ENCODE measurements around the gene STX16. TPM values are rescaled to one million over a fixed set of nuclear protein-coding genes. Genes with fewer than 3 reads are reported as not detected.

STX16 gene
- total RNA-seq, 1 experiment from 2014 or later: 89.1 TPM

DNA sequence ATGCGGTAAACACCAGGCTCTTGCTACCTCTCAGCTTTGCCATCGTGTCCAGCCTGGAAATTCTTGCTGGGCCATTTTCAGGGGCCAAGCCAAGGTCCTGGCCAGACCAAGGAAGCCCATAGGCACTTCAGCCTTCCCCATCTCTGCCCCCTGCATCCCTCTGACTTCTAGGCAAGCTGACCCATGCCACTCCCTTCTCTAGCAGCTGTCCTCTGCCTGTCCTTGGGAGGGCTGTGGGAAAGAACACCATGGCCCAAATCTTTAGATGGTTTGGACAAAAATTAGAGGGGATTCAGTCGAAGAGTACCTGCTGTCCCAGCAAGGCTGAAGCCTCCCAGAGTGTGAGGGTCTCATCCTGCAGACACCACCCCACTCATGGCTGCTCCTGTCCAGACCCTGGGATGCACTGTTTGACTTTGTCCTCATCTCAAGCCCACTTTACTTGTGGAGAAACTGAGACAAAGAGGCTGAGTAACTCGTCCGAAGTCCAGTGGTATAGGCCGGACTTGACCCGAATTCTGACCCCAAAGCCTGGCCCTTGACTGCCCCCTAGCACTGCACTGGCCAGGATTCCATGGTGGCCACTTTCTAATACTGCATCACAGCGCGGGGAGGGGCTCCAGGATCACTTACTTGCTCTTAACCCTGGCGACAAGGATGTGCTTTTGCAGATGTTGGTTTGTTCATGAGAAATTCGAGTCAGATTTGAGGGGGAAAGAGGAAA, 22.4 kb upstream of the STX16 start:
- H3K27me3 Mint-ChIP-seq (ENCODE audit: low read depth): no peaks in the 10 kb centered on the region; the same call in none of the 2 replicates
- CTCF ChIA-PET: no interaction called here
- TF ChIP-seq RORB (CRISPR knock-in tag; IDR thresholded peaks at IDR 0.05): no peak
- no peak for TF ChIP-seq SP1 (CRISPR knock-in tag; conservative IDR thresholded peaks at IDR 0.05)
- TF ChIP-seq E2F5 (CRISPR knock-in tag; IDR thresholded peaks at IDR 0.05): no peak
- no peak for TF ChIP-seq FOXP1 (CRISPR knock-in tag; IDR thresholded peaks at IDR 0.05; ENCODE audit: borderline replicate concordance)
- TF ChIP-seq RELA (CRISPR knock-in tag; IDR thresholded peaks at IDR 0.05; ENCODE audit: borderline replicate concordance): no peak
- TF ChIP-seq, protein P1, sequence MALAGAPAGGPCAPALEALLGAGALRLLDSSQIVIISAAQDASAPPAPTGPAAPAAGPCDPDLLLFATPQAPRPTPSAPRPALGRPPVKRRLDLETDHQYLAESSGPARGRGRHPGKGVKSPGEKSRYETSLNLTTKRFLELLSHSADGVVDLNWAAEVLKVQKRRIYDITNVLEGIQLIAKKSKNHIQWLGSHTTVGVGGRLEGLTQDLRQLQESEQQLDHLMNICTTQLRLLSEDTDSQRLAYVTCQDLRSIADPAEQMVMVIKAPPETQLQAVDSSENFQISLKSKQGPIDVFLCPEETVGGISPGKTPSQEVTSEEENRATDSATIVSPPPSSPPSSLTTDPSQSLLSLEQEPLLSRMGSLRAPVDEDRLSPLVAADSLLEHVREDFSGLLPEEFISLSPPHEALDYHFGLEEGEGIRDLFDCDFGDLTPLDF (CRISPR knock-in tag; IDR thresholded peaks at IDR 0.05): no peak
- H3K4me3 Mint-ChIP-seq: no peak overlapping the region
- ATAC-seq: no peak
- H3K4me1 Mint-ChIP-seq: 0 out of 2 replicates have a peak, but pooled peaks cover 2% of the 10 kb centered on the region
- DNase-seq (ENCODE audit: low spot score): no peak
- POLR2A ChIA-PET: no interaction called here
- no peak overlapping the region for H3K27ac Mint-ChIP-seq
- peaks cover 5% of the 10 kb centered on the region for H3K9me3 Mint-ChIP-seq
- no peaks in the 10 kb centered on the region for H3K36me3 Mint-ChIP-seq

DNA sequence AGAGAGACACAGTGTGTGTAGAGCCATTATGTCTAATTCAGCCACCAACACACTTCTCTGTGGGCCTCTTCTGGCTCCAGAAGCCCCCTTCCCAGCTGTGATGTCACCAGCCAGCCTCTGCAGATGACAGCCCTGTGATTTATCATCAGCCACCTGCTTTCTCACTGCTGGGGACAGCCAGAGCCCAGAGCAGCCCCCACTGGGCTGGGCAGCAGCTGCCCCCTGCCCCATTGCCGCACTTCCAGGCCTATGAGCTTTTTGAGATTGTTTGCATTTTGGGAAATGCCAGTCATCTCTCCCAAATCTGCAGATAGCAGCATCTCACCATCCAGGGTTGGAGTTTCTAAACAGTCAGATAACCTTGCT, 21.9 kb upstream of the STX16 start:
- Mint-ChIP-seq H3K27me3 (ENCODE audit: low read depth) (no peaks in the 10 kb centered on the region; the same call in none of the 2 replicates), H3K4me3 (no peak overlapping the region), H3K9me3 (peaks cover 5% of the 10 kb centered on the region), H3K27ac (no peak overlapping the region), H3K4me1 (0 out of 2 replicates have a peak, but pooled peaks cover 2% of the 10 kb centered on the region), H3K36me3 (no peaks in the 10 kb centered on the region)
- DNase-seq (ENCODE audit: low spot score): no peak
- no peak for ATAC-seq
- ChIA-PET CTCF (no interaction called here), POLR2A (no interaction called here)
- TF ChIP-seq, protein P2, sequence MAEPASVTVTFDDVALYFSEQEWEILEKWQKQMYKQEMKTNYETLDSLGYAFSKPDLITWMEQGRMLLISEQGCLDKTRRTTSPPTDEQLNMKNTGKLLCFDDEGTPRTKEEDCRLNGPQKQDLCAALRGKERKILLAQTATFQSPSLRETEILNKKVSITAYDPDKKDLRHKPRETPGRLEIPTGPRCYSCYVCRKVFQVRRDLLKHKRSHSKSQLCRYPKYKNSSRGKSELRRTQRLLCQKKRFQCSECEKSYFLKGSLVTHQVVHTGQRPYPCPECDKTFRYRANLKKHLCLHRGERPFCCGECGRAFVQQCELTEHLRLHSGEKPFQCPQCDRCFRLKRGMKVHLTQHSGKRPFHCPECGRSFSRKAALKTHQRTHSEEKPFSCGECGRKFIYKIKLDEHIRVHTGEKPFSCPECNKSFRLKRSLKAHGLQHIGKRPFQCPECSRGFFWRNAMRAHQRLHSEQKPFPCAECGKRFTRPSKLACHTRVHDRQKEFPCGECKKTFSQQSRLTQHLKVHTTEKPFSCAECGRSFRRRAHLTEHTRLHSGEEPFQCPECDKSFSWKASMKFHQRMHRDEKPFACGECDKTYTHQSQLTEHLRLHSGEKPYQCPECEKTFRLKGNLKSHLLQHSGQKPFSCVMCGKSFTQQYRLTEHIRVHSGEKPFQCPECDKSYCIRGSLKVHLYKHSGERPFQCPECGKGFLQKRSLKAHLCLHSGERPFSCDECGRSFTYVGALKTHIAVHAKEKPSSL (CRISPR knock-in tag; conservative IDR thresholded peaks at IDR 0.05): no peak
- TF ChIP-seq FOXK1 (CRISPR knock-in tag; IDR thresholded peaks at IDR 0.05) (no peak), ZNF512 (CRISPR knock-in tag; IDR thresholded peaks at IDR 0.05; ENCODE audit: borderline replicate concordance) (no peak), ELF4 (CRISPR knock-in tag; IDR thresholded peaks at IDR 0.05; ENCODE audit: low read depth) (no peak), ZNF532 (CRISPR knock-in tag; IDR thresholded peaks at IDR 0.05; ENCODE audit: borderline replicate concordance) (no peak), ZNF121 (CRISPR knock-in tag; IDR thresholded peaks at IDR 0.05) (no peak), ZNF317 (CRISPR knock-in tag; IDR thresholded peaks at IDR 0.05; ENCODE audit: borderline replicate concordance, low read depth) (no peak), CREB1 (CRISPR knock-in tag; IDR thresholded peaks at IDR 0.05) (no peak), RORB (CRISPR knock-in tag; IDR thresholded peaks at IDR 0.05) (no peak), ZBTB43 (CRISPR knock-in tag; IDR thresholded peaks at IDR 0.05) (no peak)
- TF ChIP-seq, protein P3, sequence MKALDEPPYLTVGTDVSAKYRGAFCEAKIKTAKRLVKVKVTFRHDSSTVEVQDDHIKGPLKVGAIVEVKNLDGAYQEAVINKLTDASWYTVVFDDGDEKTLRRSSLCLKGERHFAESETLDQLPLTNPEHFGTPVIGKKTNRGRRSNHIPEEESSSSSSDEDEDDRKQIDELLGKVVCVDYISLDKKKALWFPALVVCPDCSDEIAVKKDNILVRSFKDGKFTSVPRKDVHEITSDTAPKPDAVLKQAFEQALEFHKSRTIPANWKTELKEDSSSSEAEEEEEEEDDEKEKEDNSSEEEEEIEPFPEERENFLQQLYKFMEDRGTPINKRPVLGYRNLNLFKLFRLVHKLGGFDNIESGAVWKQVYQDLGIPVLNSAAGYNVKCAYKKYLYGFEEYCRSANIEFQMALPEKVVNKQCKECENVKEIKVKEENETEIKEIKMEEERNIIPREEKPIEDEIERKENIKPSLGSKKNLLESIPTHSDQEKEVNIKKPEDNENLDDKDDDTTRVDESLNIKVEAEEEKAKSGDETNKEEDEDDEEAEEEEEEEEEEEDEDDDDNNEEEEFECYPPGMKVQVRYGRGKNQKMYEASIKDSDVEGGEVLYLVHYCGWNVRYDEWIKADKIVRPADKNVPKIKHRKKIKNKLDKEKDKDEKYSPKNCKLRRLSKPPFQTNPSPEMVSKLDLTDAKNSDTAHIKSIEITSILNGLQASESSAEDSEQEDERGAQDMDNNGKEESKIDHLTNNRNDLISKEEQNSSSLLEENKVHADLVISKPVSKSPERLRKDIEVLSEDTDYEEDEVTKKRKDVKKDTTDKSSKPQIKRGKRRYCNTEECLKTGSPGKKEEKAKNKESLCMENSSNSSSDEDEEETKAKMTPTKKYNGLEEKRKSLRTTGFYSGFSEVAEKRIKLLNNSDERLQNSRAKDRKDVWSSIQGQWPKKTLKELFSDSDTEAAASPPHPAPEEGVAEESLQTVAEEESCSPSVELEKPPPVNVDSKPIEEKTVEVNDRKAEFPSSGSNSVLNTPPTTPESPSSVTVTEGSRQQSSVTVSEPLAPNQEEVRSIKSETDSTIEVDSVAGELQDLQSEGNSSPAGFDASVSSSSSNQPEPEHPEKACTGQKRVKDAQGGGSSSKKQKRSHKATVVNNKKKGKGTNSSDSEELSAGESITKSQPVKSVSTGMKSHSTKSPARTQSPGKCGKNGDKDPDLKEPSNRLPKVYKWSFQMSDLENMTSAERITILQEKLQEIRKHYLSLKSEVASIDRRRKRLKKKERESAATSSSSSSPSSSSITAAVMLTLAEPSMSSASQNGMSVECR (CRISPR knock-in tag; IDR thresholded peaks at IDR 0.05; ENCODE audit: borderline replicate concordance): no peak

Data from WTC11 (cell line).